ENCODE measurements around the gene DNAH8. TPM values are rescaled to one million over a fixed set of nuclear protein-coding genes. Genes with fewer than 3 reads are reported as not detected.
"Not testable (repeated sequence)": the region's sequence is repeated elsewhere in the genome, so short reads cannot be mapped to it uniquely, and the experiment has no call there.

The DNAH8 gene
- total RNA-seq, 1 donor from 2014 or later, result under 0.01 TPM

DNA sequence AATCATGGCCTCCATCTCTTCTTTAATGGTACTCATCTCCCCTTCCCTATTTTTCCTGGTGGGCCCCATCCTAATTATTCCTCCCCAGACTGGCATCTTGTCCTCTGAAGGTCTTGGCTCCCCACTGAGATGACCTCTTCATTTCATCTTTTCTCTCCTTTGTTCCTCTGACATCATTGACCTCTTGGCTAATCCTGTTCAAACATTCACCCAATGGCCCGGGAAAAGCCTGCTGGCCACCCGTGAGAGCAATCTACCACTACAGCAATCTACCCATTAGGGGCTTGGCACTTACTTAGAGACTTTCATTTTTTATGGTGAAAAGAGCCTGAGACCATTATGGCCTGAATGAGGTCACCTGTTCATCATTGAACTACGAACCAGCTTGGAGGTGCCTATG lies 130.8 kb downstream of the DNAH8 start:
- no peak for DNase-seq

DNA sequence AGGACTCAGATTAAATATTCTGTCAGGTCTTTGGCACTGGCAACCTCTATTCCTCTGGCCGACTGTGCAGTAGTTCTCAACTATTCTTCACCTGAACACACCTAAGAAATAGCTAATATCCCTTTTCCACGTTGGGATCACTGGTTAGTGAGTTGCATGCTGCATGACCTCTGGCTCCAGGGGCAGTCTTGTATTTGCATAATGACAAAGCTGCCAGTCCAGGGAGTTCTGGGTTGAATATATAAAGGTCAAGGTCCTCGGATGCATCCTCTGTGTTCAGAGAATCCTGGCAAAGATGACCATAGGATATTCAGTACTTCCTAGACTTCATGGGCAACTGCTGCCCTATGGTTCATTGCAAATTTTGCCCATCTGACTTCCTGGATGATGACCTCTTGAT lies 131.2 kb downstream of the DNAH8 start:
- DNase-seq, result no peak

DNA sequence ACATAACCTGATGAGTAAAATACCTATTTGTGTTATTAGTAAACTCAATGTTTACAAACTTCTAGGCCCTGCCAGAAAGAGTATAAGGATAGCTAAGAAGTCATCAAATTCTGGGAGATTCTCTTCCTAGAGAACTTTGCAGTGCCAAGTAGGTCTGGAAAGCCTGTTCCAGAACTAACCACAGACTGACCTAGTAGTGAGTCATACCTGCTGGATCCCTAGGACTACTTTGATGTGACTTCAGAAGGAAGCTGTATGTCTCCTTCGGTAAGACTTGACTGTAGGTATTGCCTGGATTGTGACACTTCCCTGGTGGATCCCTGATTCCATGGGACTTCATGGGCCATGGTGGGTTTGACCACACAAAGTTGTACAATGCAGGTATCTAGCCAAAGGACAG lies 131.7 kb downstream of the DNAH8 start:
- DNase-seq, result no peak

DNA sequence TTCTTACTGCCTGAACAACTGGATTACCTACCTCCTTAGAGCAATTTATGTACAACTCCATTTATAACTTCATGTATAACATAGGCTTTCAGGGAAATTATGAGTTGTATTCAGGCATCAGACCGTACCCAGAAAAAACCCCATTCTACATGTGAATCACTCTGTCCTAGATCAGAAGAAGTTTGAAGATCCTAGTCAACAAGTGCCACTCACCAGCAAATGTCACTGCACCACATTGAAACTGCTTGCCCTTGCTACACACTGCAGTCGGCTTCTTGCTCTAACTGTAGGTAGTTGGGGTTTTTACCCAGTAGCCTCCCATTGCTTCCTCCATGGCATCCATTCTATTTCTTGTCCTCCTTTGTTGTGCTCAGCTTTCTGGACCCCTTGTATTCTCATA lies 132.4 kb downstream of the DNAH8 start:
- no peak for DNase-seq

DNA sequence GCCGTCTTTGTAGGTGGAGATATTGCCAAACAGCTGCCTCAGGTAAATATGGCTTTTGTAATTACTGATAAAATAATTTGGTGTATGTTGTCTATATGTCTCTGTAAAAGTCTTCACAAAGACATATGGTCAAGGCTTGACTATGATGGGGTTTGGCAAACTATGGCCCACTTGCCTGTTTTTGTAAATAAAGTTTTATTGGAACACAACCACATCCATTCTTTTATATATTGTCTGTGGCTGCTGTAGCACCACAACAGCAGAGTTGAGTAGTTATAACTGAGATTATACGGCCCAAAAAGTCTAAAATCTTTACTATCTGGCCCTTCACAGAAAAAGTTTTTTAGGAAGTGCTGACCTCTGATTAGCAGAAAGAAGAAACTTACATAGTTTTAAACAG lies 133.6 kb downstream of the DNAH8 start:
- DNase-seq, result no peak

DNA sequence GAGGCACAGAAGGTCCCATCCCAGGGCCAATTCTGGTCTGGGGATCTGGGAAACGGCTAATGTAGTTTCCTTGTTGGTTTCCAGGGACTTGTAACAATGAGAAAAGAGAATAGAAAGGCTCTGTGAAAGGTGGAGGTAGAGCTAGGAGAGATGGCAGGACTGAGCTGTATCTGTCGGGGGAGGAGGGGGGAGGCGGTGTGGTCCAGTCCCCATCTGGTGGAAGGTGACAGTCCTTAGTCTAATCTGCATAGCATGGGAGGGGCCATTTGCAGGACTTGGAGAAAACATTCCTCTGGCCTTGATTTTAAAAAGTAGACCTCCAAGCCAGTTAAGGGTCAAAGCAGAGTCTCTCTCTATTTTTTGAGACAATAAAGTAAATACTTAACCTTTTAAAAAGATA lies 137.1 kb downstream of the DNAH8 start:
- no peak for DNase-seq

DNA sequence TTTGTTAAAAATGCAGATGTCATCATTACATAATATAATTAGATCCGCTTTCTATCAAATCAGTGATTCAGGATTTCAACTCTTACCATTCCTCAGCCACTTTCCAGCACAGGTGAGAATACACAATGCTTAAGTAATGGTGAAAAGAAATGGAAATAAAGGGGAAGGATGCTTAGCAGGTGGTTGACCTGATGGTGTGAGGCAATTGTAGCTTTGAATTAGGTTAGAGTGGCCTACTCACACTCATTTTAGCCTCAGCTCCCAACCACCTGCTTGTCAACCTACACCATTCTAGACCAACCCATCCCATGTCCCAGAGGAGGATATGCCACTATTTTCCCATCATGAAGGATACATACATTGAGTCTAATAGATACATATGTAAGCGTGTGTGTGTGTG lies 138.1 kb downstream of the DNAH8 start:
- DNase-seq, result no peak

DNA sequence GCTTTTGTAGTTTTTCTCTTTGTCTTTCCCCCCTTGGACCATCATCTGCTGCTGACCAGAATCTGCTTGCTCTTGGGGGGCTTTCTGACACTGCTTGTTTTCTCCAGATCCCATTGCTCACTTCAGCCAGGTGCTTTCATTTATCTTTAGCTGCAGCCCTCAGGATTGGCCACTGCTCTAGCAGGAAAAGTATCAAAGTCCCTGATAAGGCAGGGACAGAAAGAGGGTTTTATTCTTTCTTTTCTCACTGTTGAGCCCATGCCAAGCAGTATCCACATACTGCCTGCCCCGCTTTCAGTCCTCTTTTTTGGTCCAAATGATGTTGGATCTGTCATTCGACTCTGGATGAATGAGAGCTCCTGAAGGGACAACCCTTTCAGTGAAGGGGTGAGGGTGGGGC lies 141.4 kb downstream of the DNAH8 start:
- no peak for DNase-seq

DNA sequence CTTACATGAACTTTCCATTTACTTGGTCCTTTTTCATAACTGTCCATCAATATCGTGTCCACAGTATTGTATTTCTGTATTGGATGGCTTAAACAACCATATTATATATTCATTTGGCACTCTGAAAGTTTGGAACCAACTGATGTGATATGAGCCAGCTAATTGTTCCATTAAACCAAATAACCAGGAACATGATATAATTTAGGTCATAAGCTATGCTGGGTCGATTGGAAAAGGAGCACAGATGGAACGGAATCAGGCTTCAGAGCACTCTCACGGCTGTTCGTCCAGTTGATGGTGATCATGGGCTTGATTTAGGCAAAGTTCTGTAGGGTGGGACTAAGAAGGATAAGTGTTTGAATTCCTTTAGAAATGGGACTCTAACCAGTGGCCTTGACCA lies 142.7 kb downstream of the DNAH8 start:
- DNase-seq, result no peak

DNA sequence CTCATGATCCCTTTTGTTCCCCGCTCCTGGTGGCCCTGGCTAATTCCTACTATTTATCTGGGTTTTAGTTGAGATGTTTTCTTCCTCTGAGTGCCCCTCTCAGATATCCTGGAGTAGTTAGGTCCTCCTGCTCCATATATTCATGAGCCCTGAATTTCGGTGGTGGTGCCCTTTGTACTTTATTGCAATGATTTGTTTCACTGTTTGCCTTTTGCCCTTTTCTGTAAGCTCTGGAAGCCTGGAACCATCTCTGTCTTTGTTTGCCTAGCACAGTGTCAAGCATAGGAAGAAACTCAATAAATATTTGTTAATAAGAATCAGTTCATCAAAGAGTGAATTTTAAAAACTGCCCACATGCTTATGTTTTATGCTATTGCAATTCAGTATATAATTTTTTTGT lies 144.9 kb downstream of the DNAH8 start:
- DNase-seq, result no peak

DNA sequence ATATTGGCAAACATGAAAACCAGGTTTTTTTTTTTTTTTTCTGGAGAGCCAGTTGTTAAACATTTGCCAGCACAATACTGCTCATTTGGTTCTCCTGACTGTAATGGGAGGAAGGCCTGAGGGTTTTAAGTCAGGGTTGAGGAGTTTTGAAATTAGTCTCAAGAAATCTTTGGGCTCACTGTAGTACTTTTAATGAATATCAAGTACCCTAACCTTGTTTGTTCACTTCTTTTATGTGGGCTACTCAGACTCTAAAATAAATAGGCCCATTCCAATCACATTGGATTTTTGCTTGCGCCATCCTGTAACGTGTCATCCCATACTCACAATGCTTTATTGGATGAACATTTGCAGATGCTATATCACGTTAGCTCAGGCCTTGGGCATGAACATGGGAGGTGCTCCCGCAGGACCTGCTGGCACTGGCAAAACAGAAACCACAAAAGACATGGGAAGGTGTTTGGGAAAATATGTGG lies 146.9 kb downstream of the DNAH8 start:
- DNase-seq, result no peak

DNA sequence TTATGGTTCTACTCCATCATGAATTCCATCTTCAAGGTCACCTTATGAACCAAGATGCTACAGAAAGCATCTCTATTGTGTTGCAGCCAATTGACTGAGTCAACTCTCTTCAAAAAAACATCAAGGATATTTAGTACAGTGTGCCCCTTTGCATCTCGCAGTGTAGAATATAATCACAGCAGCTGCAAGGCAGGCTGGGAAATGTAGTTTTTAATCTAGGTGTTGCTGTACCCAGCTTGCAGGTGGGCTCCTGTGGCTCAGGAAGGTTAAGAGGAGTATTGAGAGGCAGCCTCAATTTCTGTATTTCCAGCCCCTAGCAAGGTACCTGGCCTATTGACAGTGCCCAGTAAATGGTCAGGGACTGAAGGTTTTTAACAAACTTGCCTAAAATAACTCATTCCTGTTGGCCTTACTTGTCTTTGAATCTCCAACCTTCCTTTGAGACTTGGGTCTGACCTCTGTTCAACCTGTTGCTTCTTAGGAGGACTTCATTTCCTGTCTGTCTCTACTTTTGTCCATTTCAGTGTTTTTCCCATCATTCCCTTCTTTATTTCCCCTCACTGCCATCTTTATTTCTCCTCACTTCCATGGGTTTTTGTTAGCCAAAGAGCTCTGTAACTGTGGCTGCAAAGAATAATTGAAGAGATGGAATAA lies 150.5 kb downstream of the DNAH8 start:
- DNase-seq, result no peak

DNA sequence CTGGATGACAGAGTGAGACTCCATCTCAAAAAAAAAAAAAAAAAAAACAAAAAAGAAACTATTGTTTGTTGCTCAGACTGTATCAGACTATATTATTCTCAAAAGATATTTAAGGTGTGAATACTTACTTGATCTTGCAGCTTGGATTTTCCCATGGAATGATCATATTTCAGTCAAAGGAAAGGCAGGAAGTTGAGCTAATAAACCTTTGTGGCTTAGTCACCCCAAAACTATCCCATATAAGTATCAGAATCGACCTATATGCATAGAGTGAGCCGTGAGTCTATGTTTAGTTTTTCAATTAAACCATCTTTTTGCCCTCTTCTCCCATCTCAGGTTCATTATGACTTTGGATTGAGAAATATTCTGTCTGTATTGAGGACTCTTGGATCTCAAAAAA lies 152.6 kb downstream of the DNAH8 start:
- DNase-seq, result no peak

DNA sequence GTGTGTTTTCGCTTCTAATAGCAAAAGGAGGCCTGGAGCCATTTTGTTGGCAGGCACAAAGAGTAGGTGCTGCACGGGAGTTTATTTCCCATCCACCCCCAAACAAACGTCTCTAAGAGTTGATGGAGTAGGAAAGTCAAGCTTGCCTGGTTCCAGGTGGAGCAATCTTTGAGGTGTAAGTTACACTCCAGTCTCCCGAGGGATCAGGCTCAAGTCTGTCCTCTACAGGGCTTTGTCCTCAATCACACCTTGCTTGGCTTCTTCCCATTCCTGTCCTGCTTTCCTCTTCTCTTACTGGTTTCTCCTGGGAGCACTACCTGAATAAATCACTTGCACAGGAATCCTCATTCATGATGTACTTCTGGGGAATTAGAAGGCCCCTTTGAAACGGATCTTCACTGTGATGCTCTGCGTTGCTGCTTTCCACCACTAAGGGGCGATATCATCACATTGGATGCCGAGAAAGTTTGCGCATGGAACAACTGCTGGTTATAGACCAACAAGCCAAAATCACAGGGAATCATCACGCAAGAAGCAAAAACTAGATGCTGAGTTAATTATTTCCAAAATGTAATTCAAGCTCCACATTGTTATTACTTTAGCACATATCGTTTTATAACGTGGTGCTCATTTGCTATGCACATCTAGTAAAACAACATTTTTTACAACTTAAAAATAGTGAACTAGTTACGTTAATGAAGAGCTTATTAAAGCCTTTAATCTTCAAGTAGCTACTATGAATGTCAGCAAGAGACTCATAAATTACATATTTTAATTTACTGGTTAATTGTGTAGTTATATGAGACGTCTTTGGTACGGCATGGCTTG lies 156.8 kb downstream of the DNAH8 start:
- no peak for DNase-seq

DNA sequence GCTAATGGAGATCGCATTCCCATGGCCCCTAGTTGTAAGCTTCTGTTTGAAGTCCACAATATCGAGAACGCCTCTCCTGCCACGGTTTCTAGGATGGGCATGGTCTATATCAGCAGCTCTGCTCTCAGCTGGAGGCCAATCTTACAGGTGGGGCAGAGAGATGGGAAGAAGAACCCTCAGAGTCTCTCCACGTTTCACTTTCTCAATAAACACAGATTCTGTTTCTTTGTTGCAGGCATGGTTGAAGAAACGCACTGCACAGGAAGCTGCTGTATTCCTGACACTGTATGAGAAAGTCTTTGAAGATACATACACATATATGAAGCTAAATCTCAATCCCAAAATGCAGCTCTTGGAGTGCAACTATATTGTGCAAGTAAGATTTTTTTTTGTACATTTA lies 157.9 kb downstream of the DNAH8 start:
- DNase-seq, result no peak

DNA sequence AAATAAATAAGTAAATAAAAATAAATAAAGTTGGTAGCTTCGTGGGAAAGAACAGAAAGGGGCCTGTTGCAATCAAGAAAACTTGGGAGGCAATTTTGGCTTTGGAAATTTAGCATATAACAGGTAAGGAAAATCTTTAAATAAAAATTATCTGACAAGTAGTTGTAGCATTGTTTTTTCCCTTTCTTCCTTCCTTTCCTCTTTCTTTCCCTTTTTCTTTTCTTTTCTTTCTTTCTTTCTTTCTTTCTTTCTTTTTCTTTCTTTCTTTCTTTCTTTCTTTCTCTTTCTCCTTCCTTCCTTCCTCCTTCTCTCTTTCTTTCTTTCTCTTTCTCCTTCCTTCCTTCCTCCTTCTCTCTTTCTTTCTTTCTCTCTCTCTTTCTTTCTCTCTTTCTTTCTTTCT lies 158.7 kb downstream of the DNAH8 start:
- not testable (repeated sequence) for DNase-seq

DNA sequence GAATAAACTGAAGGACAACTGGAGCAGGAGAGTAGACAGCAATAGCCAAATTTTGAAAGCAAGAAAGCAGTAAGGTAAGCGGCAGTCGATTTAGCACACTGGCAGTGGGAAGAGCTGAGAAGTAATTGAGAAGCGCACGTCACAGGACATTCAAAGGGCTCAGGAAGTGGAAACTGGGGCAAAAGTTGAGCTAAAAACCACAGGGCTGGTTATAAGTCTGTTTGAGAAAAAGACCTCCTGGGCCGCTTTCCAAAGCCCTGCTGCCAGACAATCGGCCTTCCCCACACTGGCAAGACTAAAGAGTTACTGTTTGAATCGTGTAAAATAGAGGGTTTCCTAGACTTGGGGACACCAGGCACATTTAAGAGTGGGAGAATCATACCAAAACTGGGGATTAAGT lies 161.4 kb downstream of the DNAH8 start:
- peak; percentile 2 for DNase-seq

DNA sequence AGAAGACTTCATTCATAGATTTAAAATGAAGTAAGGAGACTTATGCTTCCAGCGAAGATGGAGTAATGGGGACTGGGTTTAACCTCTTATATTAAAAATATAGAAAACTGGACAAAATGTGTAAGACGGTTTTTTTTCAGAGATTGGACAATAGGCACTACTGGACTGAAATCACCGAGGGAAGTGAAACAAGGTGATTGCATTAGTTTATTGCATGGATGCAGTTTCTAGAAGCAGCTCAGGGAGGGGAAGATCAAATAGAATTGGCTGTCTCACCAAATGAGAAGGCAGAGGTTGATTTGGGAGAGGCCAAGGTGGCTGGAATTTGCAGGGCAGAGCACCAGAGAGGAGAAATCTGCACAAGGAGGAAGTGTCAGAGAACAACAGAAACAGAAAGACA lies 162.6 kb downstream of the DNAH8 start:
- no peak for DNase-seq

DNA sequence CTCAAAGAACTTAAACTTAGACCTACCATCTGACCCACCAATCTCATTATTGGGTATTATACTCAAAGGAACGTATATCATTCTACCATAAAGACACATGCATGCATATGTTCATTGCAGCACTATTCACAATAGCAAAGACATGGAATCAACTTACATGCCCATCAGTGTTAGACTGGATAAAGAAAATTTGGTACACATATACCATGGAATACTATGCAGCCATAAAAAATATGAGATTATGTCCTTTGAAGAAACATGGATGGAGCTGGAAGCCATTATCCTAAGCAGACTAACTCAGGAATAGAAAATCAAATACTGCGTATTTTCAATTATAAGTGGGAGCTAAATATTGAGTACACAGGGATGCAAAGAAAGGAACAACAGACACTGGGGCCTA lies 167.0 kb downstream of the DNAH8 start:
- DNase-seq, result no peak

DNA sequence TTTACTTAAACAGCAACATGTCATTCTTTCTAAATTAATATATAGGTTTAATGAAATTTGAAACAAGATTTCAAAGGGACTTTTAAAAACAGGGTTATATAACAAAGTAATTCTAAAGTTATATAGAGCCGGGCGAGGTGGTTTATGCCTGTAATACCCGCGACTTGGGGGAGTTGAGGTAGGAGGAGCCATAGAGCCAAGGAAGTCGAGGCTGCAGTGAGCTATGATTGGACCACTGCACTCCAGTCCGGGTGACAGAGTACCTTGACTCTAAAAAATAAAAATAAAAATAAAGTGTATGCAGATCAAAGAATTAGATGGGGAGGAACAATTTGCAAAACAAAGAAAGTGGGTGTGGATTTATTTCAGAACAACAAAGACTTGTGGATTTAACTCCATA lies 182.4 kb downstream of the DNAH8 start:
- DNase-seq, result no peak

DNA sequence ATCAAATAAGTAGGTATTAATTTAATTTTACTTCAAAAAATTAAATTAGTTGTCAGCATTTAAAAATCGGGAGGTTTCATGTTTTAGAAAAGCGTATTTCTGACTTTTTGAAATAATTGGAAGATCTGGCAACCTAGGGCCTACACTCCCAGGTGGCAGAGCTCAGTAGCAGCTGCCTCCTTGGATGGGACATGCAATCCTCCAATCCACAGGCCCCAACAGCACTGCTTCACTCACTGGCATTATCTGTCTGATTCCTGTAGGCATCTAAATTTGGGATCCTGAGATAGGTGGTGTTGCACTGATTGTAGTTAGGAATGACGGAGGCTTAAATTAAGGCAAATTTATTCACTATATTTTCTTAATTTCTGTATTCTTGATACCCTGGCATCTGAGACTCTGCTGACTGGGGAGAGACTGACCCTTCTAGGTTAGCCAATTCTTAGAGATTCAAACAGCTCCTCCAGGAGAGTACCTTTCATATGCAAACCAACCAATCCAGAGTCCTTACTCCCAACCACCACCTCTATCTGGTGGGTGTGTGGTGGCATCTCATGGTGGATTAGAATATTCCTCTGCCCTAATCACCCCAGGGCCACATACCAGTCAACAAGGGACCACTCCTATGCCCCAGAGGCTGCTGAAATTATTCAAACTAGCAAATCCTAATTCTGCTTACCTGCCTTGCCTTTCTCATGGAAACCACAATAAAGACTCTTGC lies 186.9 kb downstream of the DNAH8 start:
- DNase-seq, result no peak

DNA sequence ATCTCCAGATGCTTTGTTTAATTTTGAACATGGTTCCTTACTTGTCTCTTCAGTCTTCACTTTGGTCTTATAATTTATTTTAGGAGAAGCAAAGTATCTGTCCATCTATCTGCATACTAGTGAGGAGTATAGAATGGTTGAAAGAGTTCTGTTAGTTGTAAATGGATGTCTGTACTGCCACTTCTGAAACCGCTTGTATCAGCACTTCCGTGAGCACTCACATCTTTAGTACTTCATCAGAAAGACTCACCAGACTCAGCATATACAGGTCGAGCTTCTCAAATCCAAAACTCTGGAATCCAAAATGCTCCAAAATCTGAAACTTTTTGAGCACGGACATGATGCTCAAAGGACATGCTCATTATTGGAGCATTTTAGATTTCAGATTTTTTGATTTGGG lies 191.5 kb downstream of the DNAH8 start:
- DNase-seq, result no peak

DNA sequence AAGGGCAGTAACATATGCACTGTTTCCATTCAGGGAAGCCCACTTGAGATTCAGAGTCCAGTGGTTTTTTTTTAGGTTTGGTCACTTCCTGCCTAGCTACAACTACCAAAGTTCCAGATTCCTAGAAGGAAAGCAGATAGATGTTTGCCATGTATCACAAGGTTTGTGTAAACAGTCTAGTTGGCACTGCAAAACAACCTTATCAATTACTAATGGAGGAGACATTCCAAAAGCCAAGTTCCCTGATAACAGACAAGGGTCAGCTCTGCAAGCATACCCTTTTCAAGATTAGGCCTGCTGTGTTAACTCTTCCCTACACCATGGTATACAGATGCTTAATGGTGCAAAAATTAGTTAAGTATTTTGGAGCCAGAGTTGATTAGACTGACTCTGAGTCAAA lies 192.2 kb downstream of the DNAH8 start:
- DNase-seq, result no peak

Data from occipital lobe (tissue), 2 donors.